Neural cell (in vitro differentiated cells): ENCODE data around the gene PLEKHO2. TPM values are rescaled to one million over a fixed set of nuclear protein-coding genes. Genes with fewer than 3 reads are reported as not detected.

Experiments used
- H2AFZ ChIP-seq: fragments of 200-600, 300-800 bp; sonication (generic), shearing (Covaris generic); 2 replicates; pipeline ENCODE4 v1.6.0; 2014; ENCODE audit warnings: low read depth, mild to moderate bottlenecking, antibody characterized with exemption, low read length, moderate library complexity
- H3F3A ChIP-seq: fragments of 200-600 bp; shearing (Covaris generic); 2 replicates; pipeline ENCODE4 v1.6.1; 2016; ENCODE audit warnings: mild to moderate bottlenecking, moderate library complexity, mixed read lengths, antibody characterized with exemption, low read length; ENCODE audit not compliant: insufficient read depth, poor library complexity, severe bottlenecking
- H3K27ac ChIP-seq: fragments of 200-600, 300-800 bp; sonication (generic), shearing (Covaris generic); 2 replicates; pipeline ENCODE4 v1.5.1; 2014; ENCODE audit warnings: mild to moderate bottlenecking, low read length, moderate library complexity
- H3K27me3 ChIP-seq: fragments of 300-800, 200-600 bp; sonication (generic), shearing (Covaris generic); 2 replicates; pipeline ENCODE4 v1.6.0; 2014; ENCODE audit warnings: mild to moderate bottlenecking, low read depth, low read length, moderate library complexity; ENCODE audit not compliant: insufficient read depth
- H3K36me3 ChIP-seq: fragments of 300-800, 200-600 bp; sonication (generic), shearing (Covaris generic); 2 replicates; pipeline ENCODE4 v1.5.1; 2014; ENCODE audit warnings: mild to moderate bottlenecking, antibody characterized with exemption, low read length, moderate library complexity; ENCODE audit not compliant: insufficient read depth
- H3K4me2 ChIP-seq: fragments of 300-800, 200-600 bp; sonication (generic), shearing (Covaris generic); 2 replicates; pipeline ENCODE4 v1.6.0; 2014; ENCODE audit warnings: mild to moderate bottlenecking, low read length
- H3K4me3 ChIP-seq: fragments of 300-800, 200-600 bp; sonication (generic), shearing (Covaris generic); 2 replicates; pipeline ENCODE4 v1.5.1; 2014; ENCODE audit warnings: mild to moderate bottlenecking, low read length, moderate library complexity
- H3K79me2 ChIP-seq: fragments of 200-600 bp; shearing (Covaris generic); replicated peaks from 2 replicates; pipeline ENCODE4 v1.6.0; 2014; ENCODE audit warnings: mild to moderate bottlenecking, low read length, moderate library complexity; ENCODE audit not compliant: insufficient read depth
- H3K9ac ChIP-seq: fragments of 300-800, 200-600 bp; sonication (generic), shearing (Covaris generic); 2 replicates; pipeline ENCODE4 v1.6.1; 2016; ENCODE audit warnings: mild to moderate bottlenecking, low read length, mixed read lengths
- H3K9me2 ChIP-seq: fragments of 200-600 bp; shearing (Covaris generic); 2 replicates; pipeline ENCODE4 v1.6.1; 2016; ENCODE audit warnings: mild to moderate bottlenecking, low read length, mixed read lengths; ENCODE audit not compliant: insufficient read depth
- H3K9me3 ChIP-seq: fragments of 200-600, 300-800 bp; sonication (generic), shearing (Covaris generic); 2 replicates; pipeline ENCODE4 v1.6.1; 2016; ENCODE audit warnings: mild to moderate bottlenecking, mixed run types, low read length, moderate library complexity, mixed read lengths
- H4K20me1 ChIP-seq: fragments of 200-600 bp; shearing (Covaris generic); 2 replicates; pipeline ENCODE4 v1.6.1; 2016; ENCODE audit warnings: mild to moderate bottlenecking, mixed run types; ENCODE audit not compliant: insufficient read depth
- CTCF ChIP-seq: fragments of 450-650 bp; IDR thresholded peaks from 2 replicates; pipeline ENCODE4 v1.5.1; 2014; ENCODE audit warnings: antibody characterized with exemption, mild to moderate bottlenecking, moderate library complexity; ENCODE audit not compliant: poor library complexity, severe bottlenecking
- EP300 ChIP-seq: fragments of 450-650 bp; conservative IDR thresholded peaks from 2 replicates; pipeline ENCODE4 v1.6.1; 2014; ENCODE audit warnings: antibody characterized with exemption, mild to moderate bottlenecking, moderate library complexity; ENCODE audit not compliant: poor library complexity, severe bottlenecking
- EZH2 ChIP-seq: fragments of 200-600, 300-800 bp; shearing (Covaris generic), sonication (generic); IDR thresholded peaks from 2 replicates; pipeline ENCODE4 v1.6.1; 2014; ENCODE audit warnings: antibody characterized with exemption, low read length, borderline replicate concordance, mild to moderate bottlenecking; ENCODE audit not compliant: insufficient read depth, poor library complexity, severe bottlenecking
- MXI1 ChIP-seq: fragments of 450-650 bp; conservative IDR thresholded peaks from 2 replicates; pipeline ENCODE4 v1.6.1; 2014; ENCODE audit warnings: antibody characterized with exemption, mild to moderate bottlenecking; ENCODE audit not compliant: poor library complexity, severe bottlenecking
- POLR2AphosphoS5 ChIP-seq: IDR thresholded peaks from 2 replicates; pipeline ENCODE4 v1.6.1; 2012
- RAD21 ChIP-seq: fragments of 450-650 bp; conservative IDR thresholded peaks from 2 replicates; pipeline ENCODE4 v1.6.1; 2014; ENCODE audit warnings: antibody characterized with exemption, mild to moderate bottlenecking, moderate library complexity
- SMC3 ChIP-seq: fragments of 450-650 bp; conservative IDR thresholded peaks from 2 replicates; pipeline ENCODE4 v1.6.1; 2014; ENCODE audit warnings: antibody characterized with exemption, mild to moderate bottlenecking, moderate library complexity; ENCODE audit not compliant: poor library complexity
- TAF1 ChIP-seq: IDR thresholded peaks from 2 replicates; pipeline ENCODE4 v1.6.1; 2012; ENCODE audit warnings: low read depth
- polyA plus RNA-seq: library from polyadenylated mRNA; depleted of rRNA; stranded (reverse); fragments of >200 nt; gene quantifications from 2 replicates; pipeline ENCODE4 v1.2.3, GENCODE V29; 2014
- TF ChIP-seq, protein P1 (sequence below): IDR thresholded peaks from 2 replicates; pipeline ENCODE4 v1.6.1; 2012; ENCODE audit warnings: borderline replicate concordance

PLEKHO2 gene
- polyA plus RNA-seq, 1 donor from 2014 or later = 1.3 TPM

GRCh38 chr15:64895285-64896065 is 53.8 kb downstream of the PLEKHO2 start:
- H3F3A ChIP-seq = no peaks in the 10 kb centered on the region
- H3K27ac ChIP-seq = no peak overlapping the region
- TF ChIP-seq, protein P1, sequence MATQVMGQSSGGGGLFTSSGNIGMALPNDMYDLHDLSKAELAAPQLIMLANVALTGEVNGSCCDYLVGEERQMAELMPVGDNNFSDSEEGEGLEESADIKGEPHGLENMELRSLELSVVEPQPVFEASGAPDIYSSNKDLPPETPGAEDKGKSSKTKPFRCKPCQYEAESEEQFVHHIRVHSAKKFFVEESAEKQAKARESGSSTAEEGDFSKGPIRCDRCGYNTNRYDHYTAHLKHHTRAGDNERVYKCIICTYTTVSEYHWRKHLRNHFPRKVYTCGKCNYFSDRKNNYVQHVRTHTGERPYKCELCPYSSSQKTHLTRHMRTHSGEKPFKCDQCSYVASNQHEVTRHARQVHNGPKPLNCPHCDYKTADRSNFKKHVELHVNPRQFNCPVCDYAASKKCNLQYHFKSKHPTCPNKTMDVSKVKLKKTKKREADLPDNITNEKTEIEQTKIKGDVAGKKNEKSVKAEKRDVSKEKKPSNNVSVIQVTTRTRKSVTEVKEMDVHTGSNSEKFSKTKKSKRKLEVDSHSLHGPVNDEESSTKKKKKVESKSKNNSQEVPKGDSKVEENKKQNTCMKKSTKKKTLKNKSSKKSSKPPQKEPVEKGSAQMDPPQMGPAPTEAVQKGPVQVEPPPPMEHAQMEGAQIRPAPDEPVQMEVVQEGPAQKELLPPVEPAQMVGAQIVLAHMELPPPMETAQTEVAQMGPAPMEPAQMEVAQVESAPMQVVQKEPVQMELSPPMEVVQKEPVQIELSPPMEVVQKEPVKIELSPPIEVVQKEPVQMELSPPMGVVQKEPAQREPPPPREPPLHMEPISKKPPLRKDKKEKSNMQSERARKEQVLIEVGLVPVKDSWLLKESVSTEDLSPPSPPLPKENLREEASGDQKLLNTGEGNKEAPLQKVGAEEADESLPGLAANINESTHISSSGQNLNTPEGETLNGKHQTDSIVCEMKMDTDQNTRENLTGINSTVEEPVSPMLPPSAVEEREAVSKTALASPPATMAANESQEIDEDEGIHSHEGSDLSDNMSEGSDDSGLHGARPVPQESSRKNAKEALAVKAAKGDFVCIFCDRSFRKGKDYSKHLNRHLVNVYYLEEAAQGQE = no peak
- TF ChIP-seq TAF1 = no peak
- TF ChIP-seq RAD21 = no peak
- TF ChIP-seq POLR2AphosphoS5 = no peak
- no peak for TF ChIP-seq EZH2
- no peak for TF ChIP-seq CTCF
- TF ChIP-seq MXI1 = no peak
- TF ChIP-seq SMC3 = no peak
- TF ChIP-seq EP300 = no peak

DNA sequence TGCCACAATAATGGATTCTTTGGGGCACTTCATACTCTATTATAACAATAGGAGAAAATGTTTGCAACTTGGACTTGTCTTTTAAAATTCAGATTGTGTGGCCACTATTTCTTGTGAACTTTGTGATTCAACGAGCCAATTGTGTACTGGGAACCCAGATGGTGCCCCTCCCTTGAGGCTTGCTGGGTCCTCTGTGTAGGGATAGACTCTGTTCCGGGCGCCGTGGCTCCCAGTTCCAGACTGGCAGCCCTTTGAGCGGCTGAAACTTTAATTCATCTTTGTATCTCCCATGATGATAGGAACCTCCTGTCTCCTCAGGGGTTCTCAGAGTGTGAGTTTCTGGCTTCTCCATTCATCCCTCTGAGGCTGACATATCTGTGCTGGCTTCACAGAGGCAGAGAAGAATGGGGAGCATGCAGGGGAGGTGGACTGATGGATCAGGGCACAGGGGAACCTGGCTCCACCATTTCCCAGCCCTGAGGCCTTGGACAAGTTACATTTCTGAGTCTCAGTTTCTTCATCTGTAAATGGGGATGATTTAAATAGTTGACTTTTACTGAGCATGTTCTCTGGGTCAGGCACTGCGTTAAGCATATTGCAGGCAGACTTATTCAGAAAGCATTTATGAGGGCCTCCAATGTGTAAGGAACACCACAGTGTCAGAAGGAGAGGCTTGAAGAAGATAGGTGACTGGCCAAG is 54.8 kb downstream of the PLEKHO2 start:
- H3K9me2 ChIP-seq = no peaks in the 10 kb centered on the region
- H3K9ac ChIP-seq = no peak overlapping the region
- no peak overlapping the region for H3K4me3 ChIP-seq
- H3K4me2 ChIP-seq = no peak overlapping the region
- no peaks in the 10 kb centered on the region for H4K20me1 ChIP-seq
- H3K79me2 ChIP-seq = no peaks in the 10 kb centered on the region
- no peaks in the 10 kb centered on the region for H3K27me3 ChIP-seq
- no peak overlapping the region for H3K27ac ChIP-seq
- no peaks in the 10 kb centered on the region for H3K36me3 ChIP-seq
- TF ChIP-seq RAD21 = no peak
- TF ChIP-seq TAF1 = no peak
- TF ChIP-seq CTCF = no peak
- TF ChIP-seq MXI1 = no peak
- TF ChIP-seq, protein P1 = no peak
- no peak for TF ChIP-seq POLR2AphosphoS5
- TF ChIP-seq EZH2 = no peak
- TF ChIP-seq SMC3 = no peak
- TF ChIP-seq EP300 = no peak
- H3K9me3 ChIP-seq = no peaks in the 10 kb centered on the region
- no peak overlapping the region for H2AFZ ChIP-seq
- no peaks in the 10 kb centered on the region for H3F3A ChIP-seq

More at GRCh38 chr15:64895285-64896065, 53.8 kb downstream of the PLEKHO2 start:
- no peaks in the 10 kb centered on the region for H3K79me2 ChIP-seq
- no peak overlapping the region for H3K9ac ChIP-seq
- H3K9me2 ChIP-seq = no peaks in the 10 kb centered on the region
- H3K4me2 ChIP-seq = no peak overlapping the region
- no peaks in the 10 kb centered on the region for H3K27me3 ChIP-seq
- no peak overlapping the region for H2AFZ ChIP-seq
- H3K4me3 ChIP-seq = no peak overlapping the region
- H3K9me3 ChIP-seq = no peaks in the 10 kb centered on the region
- H3K36me3 ChIP-seq = no peaks in the 10 kb centered on the region
- no peaks in the 10 kb centered on the region for H4K20me1 ChIP-seq
